H54 (cell line): Measurements from ENCODE around the gene RNLS.

Experiments used
- DNase-seq: peaks from one replicate; pipeline ENCODE4 v3.0.0; 2011; ENCODE audit warnings: low spot score, mixed read lengths; ENCODE audit not compliant: insufficient read length
- FAIRE-seq: peaks from 3 replicates; lab custom pipeline; 2011; peaks lifted over from hg19 to GRCh38; lab: Jason Lieb, UNC
- POLR2A ChIP-seq: IDR thresholded peaks from 2 replicates; pipeline ENCODE4 v1.6.1; 2011; ENCODE audit warnings: low read depth, mild to moderate bottlenecking, low read length

Gene RNLS

DNA sequence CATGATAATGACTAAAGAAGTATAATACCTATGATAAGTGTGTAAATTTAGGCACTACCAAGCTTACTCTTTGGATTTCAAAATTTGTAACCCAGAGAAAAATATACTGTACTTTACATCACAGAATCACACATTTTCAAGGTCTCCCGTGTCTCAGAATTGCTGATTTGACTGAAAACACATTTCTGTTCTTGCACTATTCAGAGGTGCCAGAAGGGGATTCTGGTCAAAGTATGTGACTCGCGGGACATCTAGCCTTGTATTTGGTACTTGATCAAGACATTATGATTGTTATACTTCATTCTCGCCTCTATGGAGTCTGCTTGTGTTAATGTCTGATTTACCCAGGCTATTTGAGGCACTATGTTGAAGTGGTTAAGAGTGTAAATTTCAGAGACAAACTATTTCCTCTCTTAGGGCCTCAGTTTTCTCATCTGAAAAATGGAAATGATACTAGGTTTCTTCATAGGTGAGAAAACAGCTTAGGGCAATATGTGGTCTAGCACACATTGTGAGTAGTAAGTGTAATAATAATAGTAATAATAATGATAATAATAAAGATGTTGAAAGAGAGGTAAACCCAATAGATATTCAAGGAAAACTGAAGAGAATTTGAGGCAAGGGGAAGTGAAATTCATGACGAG is 320.4 kb downstream of the RNLS start:
- FAIRE-seq = no peak
- no peak for DNase-seq

DNA sequence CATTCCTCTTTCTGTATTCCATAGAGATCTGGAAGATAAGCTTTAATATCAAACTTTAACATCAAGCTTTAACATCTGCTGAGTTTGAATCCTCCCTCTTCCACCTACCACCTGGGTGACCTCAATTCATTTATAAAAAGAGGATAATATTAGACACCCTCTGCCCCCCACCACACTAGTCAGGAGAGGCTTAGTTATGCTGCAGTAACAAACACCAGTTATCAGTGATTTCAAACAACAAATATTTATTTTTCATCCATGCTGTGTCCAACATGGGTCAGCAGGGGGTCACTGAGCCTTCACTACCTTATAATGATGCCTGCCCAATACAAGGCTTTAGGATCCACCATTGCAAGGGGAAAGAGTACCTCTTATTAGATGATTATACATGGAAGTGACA is 322.0 kb downstream of the RNLS start:
- FAIRE-seq (no peak), DNase-seq (no peak)
- TF ChIP-seq POLR2A = no peak

More for the DNA sequence above, 320.4 kb downstream of the RNLS start:
- no peak for TF ChIP-seq POLR2A

DNA sequence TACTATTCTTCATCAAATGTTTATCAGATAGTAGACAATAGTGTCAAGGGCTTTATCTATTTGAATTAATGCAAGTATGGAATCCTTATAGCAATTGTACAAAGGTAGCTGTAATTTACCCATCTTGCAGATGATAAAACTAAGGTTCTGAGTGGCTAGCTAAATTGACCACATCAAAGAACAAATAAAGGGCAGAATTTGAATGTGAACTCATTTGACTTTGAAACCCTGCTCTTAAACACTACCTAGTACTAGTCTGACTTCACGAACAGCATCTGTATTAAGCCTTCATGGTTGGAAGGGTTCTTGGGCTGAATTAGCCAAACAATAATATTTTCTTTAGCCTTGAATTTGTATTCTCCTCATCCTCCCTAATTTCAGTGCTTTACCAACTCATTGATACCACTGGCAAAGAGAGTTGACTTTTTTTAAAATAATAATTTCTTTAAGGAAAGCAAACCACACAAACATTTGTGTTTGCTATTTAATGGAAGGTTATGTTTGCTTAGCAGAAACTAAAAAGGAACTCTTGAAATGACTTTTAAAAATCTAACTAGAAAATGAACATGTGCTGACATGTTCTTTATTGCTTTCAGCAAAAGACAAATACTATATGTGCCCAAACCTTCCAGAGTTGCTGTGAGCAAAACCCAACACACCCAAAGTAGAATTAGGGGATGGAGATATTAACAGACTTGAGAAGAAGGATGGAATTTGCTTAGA is 322.6 kb downstream of the RNLS start:
- no peak for FAIRE-seq
- DNase-seq = no peak
- TF ChIP-seq POLR2A = no peak

DNA sequence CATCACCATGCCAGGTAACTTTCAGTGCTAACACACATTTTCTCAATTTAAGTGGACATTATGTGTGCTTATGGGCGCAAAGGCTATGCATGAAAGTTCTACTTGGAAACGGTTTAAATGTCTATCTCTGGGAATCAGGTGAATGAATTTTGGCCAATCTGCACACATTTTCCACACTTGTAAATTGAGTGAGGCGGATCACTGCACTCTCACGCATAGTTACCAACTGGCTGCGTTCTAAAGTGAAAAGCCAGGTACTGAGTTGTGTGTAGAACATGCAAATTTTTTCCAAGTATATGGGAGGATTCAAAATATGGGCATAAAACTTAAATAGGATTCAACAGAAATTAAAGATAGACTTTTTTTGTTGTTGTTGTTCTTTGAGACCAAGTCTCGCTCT is 323.7 kb downstream of the RNLS start:
- no peak for TF ChIP-seq POLR2A
- DNase-seq = no peak
- FAIRE-seq = no peak

DNA sequence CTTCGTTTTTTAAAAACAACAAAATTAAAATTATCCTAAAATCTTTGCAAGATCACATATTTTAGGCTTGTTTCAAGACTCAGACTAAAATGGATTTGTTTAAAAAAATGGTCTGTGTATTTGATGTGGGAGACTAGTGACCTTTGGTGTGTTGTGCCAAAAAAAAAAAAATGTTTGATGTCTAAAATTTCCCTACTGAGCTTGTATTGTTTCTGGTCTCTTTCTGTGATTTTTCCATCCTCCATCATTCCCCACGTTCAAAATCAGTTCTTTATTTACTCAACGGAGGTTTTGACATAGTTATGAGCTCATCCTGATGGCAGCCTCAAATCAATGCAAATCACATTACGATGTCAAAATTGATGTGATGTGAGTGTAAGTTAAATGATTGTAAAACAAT is 326.2 kb downstream of the RNLS start:
- FAIRE-seq (no peak), DNase-seq (no peak)
- no peak for TF ChIP-seq POLR2A

DNA sequence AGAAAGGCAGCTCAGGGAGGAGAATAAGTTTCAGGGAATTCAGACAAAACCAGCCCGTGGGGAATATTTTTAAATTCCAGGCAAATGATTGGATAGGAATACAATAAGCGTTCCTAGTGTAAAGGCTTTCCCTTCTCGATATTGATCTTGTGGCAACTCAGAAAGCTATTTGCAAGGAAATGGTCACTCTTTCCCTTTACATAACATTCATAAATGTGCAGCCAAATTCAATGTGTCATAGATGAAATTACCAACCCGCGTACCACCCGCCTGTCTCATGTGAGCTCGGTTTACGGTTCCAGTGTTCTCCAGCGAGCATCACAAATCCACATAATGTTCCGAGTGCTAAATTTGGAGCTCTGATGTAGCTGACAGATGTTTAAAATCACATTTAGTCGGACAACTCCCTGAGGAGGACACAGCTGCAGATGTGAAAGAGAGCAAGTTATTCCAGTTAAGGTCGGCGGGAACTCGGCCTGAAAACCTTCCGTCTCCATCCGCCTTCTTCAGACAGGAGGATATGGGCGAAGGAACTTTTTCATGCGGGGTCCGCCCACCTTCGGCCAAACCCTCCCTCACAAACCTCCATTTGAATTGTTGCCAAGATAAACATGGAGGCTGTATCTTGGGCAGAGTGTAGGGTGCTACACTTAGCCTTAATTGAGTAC is 327.0 kb downstream of the RNLS start:
- TF ChIP-seq POLR2A = no peak
- FAIRE-seq = no peak
- DNase-seq = no peak

DNA sequence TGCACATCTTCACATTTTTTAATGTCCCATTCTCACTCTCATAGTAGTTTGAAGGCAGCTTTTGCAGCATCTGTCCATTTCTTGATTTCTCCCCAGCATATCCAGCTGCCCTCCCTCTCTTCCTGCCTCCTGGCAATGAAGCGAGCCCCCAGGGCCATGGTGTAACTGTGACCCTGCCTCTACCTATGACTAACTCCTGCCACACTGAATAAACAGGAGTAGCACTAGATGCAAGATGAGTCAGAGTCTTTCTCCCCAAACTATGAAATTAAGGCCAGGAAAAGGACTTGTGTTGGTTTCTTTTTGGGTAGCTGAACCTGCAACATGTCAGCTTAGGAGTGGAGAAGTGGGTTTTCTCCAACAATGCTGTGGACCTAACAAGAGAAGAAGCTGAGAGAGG is 329.0 kb downstream of the RNLS start:
- peak; percentile 71 for DNase-seq
- peak; percentile 96 for FAIRE-seq
- TF ChIP-seq POLR2A = no peak

DNA sequence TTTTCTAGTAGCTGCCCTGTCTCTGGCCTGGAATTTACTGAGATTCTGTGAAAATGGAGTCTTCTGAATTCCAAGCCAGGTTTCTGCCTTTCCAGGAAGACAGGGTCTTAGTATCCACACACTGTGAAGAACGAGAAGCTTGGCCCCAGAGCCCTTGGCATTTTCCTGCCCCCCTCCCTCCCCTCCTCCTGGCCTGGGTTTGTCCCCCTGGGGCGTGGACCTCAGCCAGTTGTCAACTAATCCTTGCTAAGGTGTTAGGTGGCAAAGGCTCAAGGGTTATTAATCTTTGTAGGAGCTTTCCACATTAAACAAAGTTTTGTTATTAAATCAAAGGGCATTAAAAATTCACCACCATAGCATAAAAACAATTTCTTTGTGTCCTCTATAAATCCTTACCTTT is 329.5 kb downstream of the RNLS start:
- DNase-seq = no peak
- no peak for FAIRE-seq
- no peak for TF ChIP-seq POLR2A

DNA sequence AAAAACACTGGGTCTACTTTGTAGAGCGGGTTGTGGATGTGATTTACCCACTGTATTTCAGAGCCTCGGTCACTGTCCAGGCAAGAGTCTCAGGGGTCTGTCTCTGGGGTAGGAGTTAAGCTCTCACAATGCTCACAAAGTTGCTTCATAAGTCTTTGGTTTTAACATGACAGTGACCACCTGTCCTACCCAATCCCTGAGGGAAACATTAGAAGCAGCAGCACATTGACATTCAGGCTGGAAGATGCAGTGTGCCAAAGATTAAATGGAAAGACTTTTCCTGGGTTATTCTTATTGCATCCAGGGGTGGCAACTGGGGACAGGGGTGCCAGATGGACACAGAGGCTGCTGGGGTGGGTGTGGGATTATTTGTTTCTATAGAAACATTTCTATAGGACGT is 330.0 kb downstream of the RNLS start:
- DNase-seq (no peak), FAIRE-seq (no peak)
- TF ChIP-seq POLR2A = no peak

DNA sequence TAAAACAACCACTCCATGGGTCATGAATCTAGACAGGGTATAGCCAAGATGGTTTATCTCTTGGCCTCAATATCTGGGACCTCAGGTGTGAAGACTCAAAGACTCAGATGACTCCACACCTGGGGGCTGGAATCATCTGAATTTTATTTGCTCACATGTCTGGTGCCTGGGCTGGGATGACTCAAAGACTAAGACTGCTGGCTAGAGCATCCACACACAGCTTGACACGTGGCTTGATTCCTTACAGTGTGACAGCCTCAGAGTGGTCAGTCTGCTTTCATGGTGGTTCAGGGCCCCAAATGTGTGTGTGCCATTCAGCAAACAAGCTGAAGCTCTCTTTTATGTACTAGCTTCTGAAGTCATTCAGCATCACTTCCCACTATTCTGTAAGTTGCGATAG is 333.7 kb downstream of the RNLS start:
- DNase-seq (no peak), FAIRE-seq (no peak)
- TF ChIP-seq POLR2A = no peak

DNA sequence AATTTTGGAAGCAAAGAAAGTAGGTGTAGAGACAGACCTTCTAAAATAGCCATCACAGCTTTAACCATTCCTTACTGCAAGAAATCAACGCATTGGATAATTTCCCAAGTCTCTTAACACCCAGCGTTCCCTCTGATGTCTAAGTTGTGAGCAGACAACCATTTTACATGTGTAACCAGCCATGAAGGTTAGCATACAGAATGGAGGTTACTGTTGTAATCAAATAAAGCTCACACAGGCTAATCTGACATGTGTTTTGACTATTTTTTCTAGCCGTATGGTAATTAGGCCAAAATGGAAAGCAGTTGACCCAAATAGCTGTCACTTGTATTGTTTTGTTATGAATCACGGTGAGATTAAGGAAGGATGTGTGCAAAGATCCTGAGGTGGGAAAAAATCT is 336.4 kb downstream of the RNLS start:
- no peak for TF ChIP-seq POLR2A
- FAIRE-seq (no peak), DNase-seq (no peak)

DNA sequence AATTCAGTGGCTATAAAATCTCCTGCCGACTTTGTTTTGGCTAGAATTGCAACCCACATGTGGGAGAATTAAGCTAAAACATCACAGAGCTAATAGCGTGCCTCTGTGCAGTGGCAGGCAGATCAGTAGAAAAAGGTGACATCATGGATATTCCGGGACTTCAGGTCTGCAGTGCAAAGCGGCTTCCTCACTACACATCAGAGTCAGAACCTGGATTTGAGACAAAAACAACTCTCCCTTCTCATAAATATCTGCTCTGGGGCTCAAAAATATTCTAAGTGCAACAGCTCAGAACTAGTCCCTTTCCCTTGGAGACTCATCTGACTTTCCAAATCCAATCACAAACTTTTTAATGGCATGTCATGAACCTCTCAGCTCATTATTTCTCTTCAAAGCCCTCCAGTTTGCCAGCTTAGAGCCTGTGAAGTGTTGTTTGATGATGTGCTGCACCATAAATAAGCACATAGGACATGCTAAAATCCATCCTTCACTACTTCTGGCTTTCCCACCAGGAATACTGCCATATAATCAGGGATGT is 337.1 kb downstream of the RNLS start:
- FAIRE-seq (no peak), DNase-seq (no peak)
- TF ChIP-seq POLR2A = no peak

DNA sequence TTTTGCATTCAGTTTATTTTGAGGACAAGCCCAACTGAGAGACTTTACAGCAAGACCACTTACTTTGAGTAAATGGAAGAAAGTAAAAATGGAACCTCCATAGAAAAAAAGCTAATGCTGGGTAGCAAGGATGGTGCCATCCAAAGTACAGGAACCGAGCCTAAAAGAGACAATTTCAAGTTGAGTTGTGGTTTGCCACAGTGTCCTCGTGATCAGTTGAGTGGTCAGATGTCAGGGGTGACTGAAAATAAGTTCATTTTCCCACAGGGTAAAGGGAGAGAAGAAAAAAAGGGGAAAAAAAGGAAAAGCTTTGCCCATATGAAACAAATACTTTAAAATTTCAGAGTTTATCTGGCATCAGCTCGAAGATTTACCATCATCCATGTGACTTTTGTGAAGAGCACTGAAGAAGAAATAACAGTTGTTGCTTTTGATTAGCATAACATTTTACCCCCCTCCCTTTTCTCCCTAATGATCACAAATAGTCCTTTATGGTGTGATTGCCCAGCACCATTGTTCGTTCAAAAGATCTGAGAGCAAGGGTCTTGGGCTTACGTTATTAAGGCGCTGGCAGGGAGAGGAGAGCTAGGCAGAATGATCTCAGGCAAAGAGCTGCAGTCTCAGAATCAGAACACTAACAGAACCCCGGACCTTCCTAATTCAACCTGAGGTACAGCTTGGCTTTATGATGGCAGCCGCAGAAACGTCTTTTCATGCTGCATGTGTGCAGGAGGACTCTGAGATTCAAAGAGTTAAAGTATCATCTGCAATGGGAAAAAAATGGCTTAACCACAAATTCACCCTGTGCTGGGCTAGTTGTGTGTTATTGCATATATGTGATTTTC is 338.1 kb downstream of the RNLS start:
- FAIRE-seq (no peak), DNase-seq (no peak)
- no peak for TF ChIP-seq POLR2A
